HCT116 (cell line): ENCODE results near the gene SHISA3. TPM values are rescaled to one million over a fixed set of nuclear protein-coding genes. Genes with fewer than 3 reads are reported as not detected.

ENCODE experiments used
- ATAC-seq: fragments of 200-7000 bp; cut with Tn5 transposase; 2 replicates; pipeline ENCODE4 v1.9.1; 2020; ENCODE audit warnings: mild to moderate bottlenecking, moderate library complexity
- BruUV-seq: library from RNA; stranded (reverse); fragments of 400-500 nt; replicated peaks from 2 replicates; lab custom pipeline; 2021; lab: Mats Ljungman, UMichigan
- CTCF ChIA-PET: fragments of 300-600 bp; sonication (Branson Sonifier 250); formaldehyde crosslinking; loops from one replicate; lab custom pipeline; 2021; ENCODE audit warnings: antibody characterized with exemption; lab: Charles Lee
- POLR2A ChIA-PET: fragments of 300-600, 350-600 bp; sonication (Branson Sonifier 250); formaldehyde crosslinking; loops from one replicate; lab custom pipeline; 2021; ENCODE audit warnings: antibody characterized with exemption; lab: Charles Lee
- RAD21 ChIA-PET, 2 experiments: fragments of 300-600 bp; sonication (Branson Sonifier 250); formaldehyde crosslinking; loops; one replicate each; lab custom pipeline; 2023; ENCODE audit warnings: low total read pairs in 2 of 2; ENCODE audit not compliant: uncharacterized antibody in 2 of 2, unreplicated experiment in 2 of 2, low non-redundant PET in 1 of 2; lab: Charles Lee
- DNase-seq: peaks from one replicate; pipeline ENCODE4 v3.0.0-alpha.2; 2010; ENCODE audit warnings: low read depth, low spot score
- H2AFZ ChIP-seq: fragments of 200-600 bp; shearing (Covaris generic), sonication (generic); 2 replicates; pipeline ENCODE4 v1.6.1; 2017; ENCODE audit warnings: low read depth, mixed run types, mixed read lengths, antibody characterized with exemption, low read length; ENCODE audit not compliant: poor library complexity, severe bottlenecking
- H3K27ac ChIP-seq: 2 replicates; pipeline ENCODE4 v1.5.1; 2012; ENCODE audit warnings: low read depth, low read length
- H3K27me3 ChIP-seq: fragments of 200-600 bp; sonication (generic); 2 replicates; pipeline ENCODE4 v1.6.1; 2016; ENCODE audit warnings: mixed run types, low read length, mixed read lengths; ENCODE audit not compliant: insufficient read depth
- H3K36me3 ChIP-seq, 2 experiments: fragments of 200-500 bp in 1 of 2; fragments of 200-600 bp in 1 of 2; sonication (Bioruptor generic) in 1 of 2; sonication (generic) in 1 of 2; 2 replicates each; pipeline versions ENCODE4 v1.5.1 to v1.6.1; 2014 to 2016; ENCODE audit warnings: low read length in 2 of 2, inconsistent platforms in 1 of 2, mixed read lengths in 1 of 2, mixed run types in 1 of 2; ENCODE audit not compliant: insufficient read depth in 2 of 2, control insufficient read depth in 1 of 2
- H3K4me1 ChIP-seq, 2 experiments: fragments of 200-600 bp in 1 of 2; sonication (generic) in 1 of 2; 2 replicates each; pipeline versions ENCODE4 v1.5.1 to v1.6.1; 2012 to 2017; ENCODE audit warnings: low read length in 2 of 2, inconsistent platforms in 1 of 2, mild to moderate bottlenecking in 1 of 2, mixed read lengths in 1 of 2, mixed run types in 1 of 2, moderate library complexity in 1 of 2; ENCODE audit not compliant: insufficient read depth in 2 of 2, control insufficient read depth in 1 of 2
- H3K4me2 ChIP-seq: fragments of 200-600 bp; sonication (generic); 2 replicates; pipeline ENCODE4 v1.6.1; 2017; ENCODE audit warnings: mixed run types, low read length, mixed read lengths
- H3K4me3 ChIP-seq, 2 experiments: fragments of 200-600 bp in 1 of 2; sonication (generic) in 1 of 2; replicated peaks in 1 of 2; 2 replicates each; pipeline ENCODE4 v1.5.1; 2011 to 2016; ENCODE audit warnings: low read length in 2 of 2, control low read depth in 1 of 2, low read depth in 1 of 2, mild to moderate bottlenecking in 1 of 2, mixed read lengths in 1 of 2, mixed run types in 1 of 2
- H3K79me2 ChIP-seq: fragments of 200-600 bp; sonication (generic); 2 replicates; pipeline ENCODE4 v1.6.1; 2017; ENCODE audit warnings: mild to moderate bottlenecking, mixed run types, low read length, moderate library complexity, mixed read lengths; ENCODE audit not compliant: insufficient read depth
- H3K9ac ChIP-seq: fragments of 200-600 bp; sonication (generic); 2 replicates; pipeline ENCODE4 v1.6.1; 2016; ENCODE audit warnings: low read length, mixed read lengths
- H3K9me2 ChIP-seq: fragments of 200-600 bp; sonication (generic), shearing (Covaris generic); 2 replicates; pipeline ENCODE4 v1.6.1; 2017; ENCODE audit warnings: mixed run types, mild to moderate bottlenecking, moderate library complexity; ENCODE audit not compliant: insufficient read depth
- H3K9me3 ChIP-seq, 2 experiments: fragments of 200-500 bp in 1 of 2; fragments of 200-600 bp in 1 of 2; sonication (Bioruptor generic) in 1 of 2; sonication (generic) in 1 of 2; 2 replicates each; pipeline ENCODE4 v1.6.1; 2014 to 2017; ENCODE audit warnings: low read length in 2 of 2, mixed read lengths in 2 of 2, inconsistent platforms in 1 of 2, low read depth in 1 of 2, mild to moderate bottlenecking in 1 of 2, mixed run types in 1 of 2, moderate library complexity in 1 of 2; ENCODE audit not compliant: control insufficient read depth in 1 of 2, insufficient read depth in 1 of 2
- H4K20me1 ChIP-seq: fragments of 200-600 bp; sonication (generic), shearing (Covaris generic); 2 replicates; pipeline ENCODE4 v1.6.1; 2017; ENCODE audit warnings: mixed run types, mild to moderate bottlenecking, moderate library complexity; ENCODE audit not compliant: insufficient read depth
- ELF1 ChIP-seq: IDR thresholded peaks from 2 replicates; pipeline ENCODE4 v1.6.1; 2012; ENCODE audit warnings: low read depth, borderline replicate concordance
- FOSL1 ChIP-seq: IDR thresholded peaks from 2 replicates; pipeline ENCODE4 v1.6.1; 2012; ENCODE audit warnings: low read depth
- SRF ChIP-seq: IDR thresholded peaks from 2 replicates; pipeline ENCODE4 v1.6.1; 2012; ENCODE audit warnings: low read depth
- YY1 ChIP-seq: IDR thresholded peaks from 2 replicates; pipeline ENCODE4 v1.6.1; 2011; ENCODE audit warnings: low read length, low read depth, moderate library complexity, mild to moderate bottlenecking; ENCODE audit not compliant: insufficient replicate concordance; ENCODE audit errors: extremely low read depth
- intact Hi-C: fragments of 100-400 bp; cut with micrococcal nuclease; formaldehyde crosslinking; loops from 2 replicates; pipeline ENCODE4 v1.10.0; 2022
- total RNA-seq: library from RNA; stranded (reverse); gene quantifications from one replicate; pipeline ENCODE4 v1.2.1, GENCODE V29; 2021; ENCODE audit not compliant: unreplicated experiment

SHISA3 gene
- total RNA-seq, 1 experiment from 2014 or later = not detected

DNA sequence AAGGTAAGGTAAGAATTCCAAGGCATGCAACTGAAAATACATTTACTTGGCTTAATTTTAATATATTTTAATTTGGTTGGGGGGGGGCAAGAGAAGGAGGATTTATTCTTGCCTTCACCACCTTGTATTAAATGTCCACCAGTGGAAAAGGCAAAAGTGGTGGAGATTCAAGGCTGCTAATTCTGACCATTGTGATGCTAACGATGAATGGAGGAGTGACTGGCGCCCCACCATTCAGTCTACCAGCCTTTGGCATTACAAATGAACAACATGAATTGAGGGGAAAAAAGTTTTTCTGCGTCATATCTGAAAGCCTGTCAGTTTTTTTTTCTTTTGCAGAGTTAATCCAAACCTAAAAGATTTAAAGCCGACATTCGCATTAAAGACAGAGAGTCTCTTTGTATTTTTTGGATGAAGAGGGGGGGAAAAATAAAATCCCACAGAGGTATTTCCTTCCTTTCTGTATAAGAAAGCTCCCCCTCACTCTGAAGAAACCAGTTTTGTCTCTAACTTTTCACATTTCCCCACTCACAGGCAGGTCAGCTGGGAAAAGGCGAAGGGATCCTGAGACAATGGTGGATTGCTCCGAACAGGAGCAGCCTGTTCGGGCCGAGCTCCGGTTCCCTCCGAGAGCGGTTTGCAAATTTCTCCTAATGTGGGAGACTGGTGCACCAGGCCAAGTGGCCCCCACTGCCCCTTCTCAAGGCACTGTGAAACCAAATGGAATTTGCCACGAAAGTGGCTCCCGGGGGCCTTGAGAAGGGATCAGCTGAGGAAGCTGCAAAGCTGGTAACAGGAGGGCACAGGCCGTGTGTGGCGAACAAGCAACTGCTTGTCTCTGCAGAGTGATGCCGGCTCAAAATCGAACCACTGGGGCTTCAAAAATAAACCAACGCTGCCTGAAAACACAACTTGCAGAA is 28.1 kb downstream of the SHISA3 start:
- Histone ChIP-seq H3K4me2 (no peak overlapping the region), H2AFZ (no peak overlapping the region), H3K4me1 (no peaks in the 10 kb centered on the region), H3K9me3 (no peaks in the 10 kb centered on the region), H3K9ac (no peak overlapping the region), H3K27me3 (no peaks in the 10 kb centered on the region), H3K9me2 (no peaks in the 10 kb centered on the region), H3K79me2 (no peaks in the 10 kb centered on the region), H3K27ac (no peak overlapping the region), H3K36me3 (no peaks in the 10 kb centered on the region), H3K4me3 (no peak overlapping the region), H4K20me1 (no peaks in the 10 kb centered on the region)
- BruUV-seq = no TSS peak
- ATAC-seq (no peak), DNase-seq (no peak)
- intact Hi-C loops = no loop called here
- ChIA-PET POLR2A (no interaction called here), CTCF (no interaction called here), RAD21 (no interaction called here)
- TF ChIP-seq YY1 = no peak

- Histone ChIP-seq H3K27ac (no peak overlapping the region), H3K4me3 (no peak overlapping the region), H3K9me2 (no peaks in the 10 kb centered on the region), H3K27me3 (no peaks in the 10 kb centered on the region), H2AFZ (no peak overlapping the region), H3K36me3 (no peaks in the 10 kb centered on the region), H3K4me2 (no peak overlapping the region), H4K20me1 (no peaks in the 10 kb centered on the region), H3K79me2 (no peaks in the 10 kb centered on the region), H3K9ac (no peak overlapping the region), H3K9me3 (no peaks in the 10 kb centered on the region), H3K4me1 (no peaks in the 10 kb centered on the region)
- POLR2A ChIA-PET = interaction anchor here (0.6 to 0.9 kb wide), 2 partner anchors 12 to 259 kb away, joined by 3 read pairs; no protein-coding TSS in a partner anchor
- RAD21 ChIA-PET = no interaction called here
- no TSS peak for BruUV-seq
- TF ChIP-seq SRF = no peak
- TF ChIP-seq FOSL1 = no peak
- TF ChIP-seq ELF1 = no peak
- DNase-seq = no peak
- ATAC-seq = no peak
- intact Hi-C loops = no loop called here
- CTCF ChIA-PET = no interaction called here
These were observed 30.7 kb downstream of the SHISA3 start for GRCh38 chr4:42428036-42428435.
